Aorta (tissue), 5 donors: ENCODE results near the gene PPP2R5C. TPM values are rescaled to one million over a fixed set of nuclear protein-coding genes. Genes with fewer than 3 reads are reported as not detected.

Experiments
- ATAC-seq: fragments of 200-7000 bp; cut with Tn5 transposase; one replicate; pipeline ENCODE4 v1.9.1; 2022; ENCODE audit warnings: moderate library complexity; ENCODE audit not compliant: low FRiP score
- DNase-seq, 2 donors: peaks; one replicate each; pipeline ENCODE4 v3.0.0-alpha.2; 2020
- H3K27ac ChIP-seq, 2 donors: one replicate each; pipeline ENCODE4 v1.5.1; 2013; ENCODE audit warnings: low read length in 2 of 2, mild to moderate bottlenecking in 2 of 2, moderate library complexity in 2 of 2, control low read depth in 1 of 2, inconsistent platforms in 1 of 2, low read depth in 1 of 2
- H3K27me3 ChIP-seq, 2 donors: one replicate each; pipeline ENCODE4 v1.6.1; 2013; ENCODE audit warnings: control low read depth in 1 of 2, low read length in 1 of 2, mild to moderate bottlenecking in 1 of 2, moderate library complexity in 1 of 2; ENCODE audit not compliant: insufficient read depth in 2 of 2, control insufficient read depth in 1 of 2
- H3K36me3 ChIP-seq, 2 donors: one replicate each; pipeline ENCODE4 v1.6.1; 2013; ENCODE audit warnings: control low read depth in 1 of 2, low read length in 1 of 2, mild to moderate bottlenecking in 1 of 2; ENCODE audit not compliant: insufficient read depth in 2 of 2, control insufficient read depth in 1 of 2
- H3K4me1 ChIP-seq, 2 donors: one replicate each; pipeline ENCODE4 v1.6.1; 2013; ENCODE audit warnings: low read length in 2 of 2, control low read depth in 1 of 2, mild to moderate bottlenecking in 1 of 2, moderate library complexity in 1 of 2; ENCODE audit not compliant: insufficient read depth in 2 of 2, control insufficient read depth in 1 of 2
- H3K4me3 ChIP-seq, 2 donors: one replicate each; pipeline ENCODE4 v1.5.1; 2013; ENCODE audit warnings: low read length in 2 of 2, control low read depth in 1 of 2, mild to moderate bottlenecking in 1 of 2
- H3K9me3 ChIP-seq: one replicate; pipeline ENCODE4 v1.6.1; 2013; ENCODE audit warnings: mild to moderate bottlenecking, low read length; ENCODE audit not compliant: control insufficient read depth
- WGBS, 2 donors: extraction: QIAGEN DNeasy Blood & Tissue Kit; methylation state at CpG; one replicate each; pipeline ENCODE4 v1.1.7; 2013; 5-methylcytosine and 5-hydroxymethylcytosine counted together
- intact Hi-C, 2 donors: fragments of 100-400 bp; cut with DNase I; formaldehyde crosslinking; loops; one replicate each; pipeline versions ENCODE4 v1.14.2 to v1.15.0; 2022
- polyA plus RNA-seq, 2 donors: library from polyadenylated mRNA; stranded (reverse); fragments of 200-250 nt; gene quantifications; one replicate each; pipeline ENCODE4 v1.2.3, GENCODE V29; 2013
- total RNA-seq, 2 donors: library from RNA; stranded (reverse); fragmentation: NEBNext Ultra II Directional; extraction: Animal tissue kit (Norgen Biotek cat#: 25700); gene quantifications; one replicate each; pipeline ENCODE4 v1.2.1, GENCODE V29; 2021
- donor health status: healthy with polysubstance abuse.
- donor health status: Bipolar disorder and iron deficiency.
- donor health status: DM: no; HTN: no; CAD: no.
- donor health status: DM: no; HTN: no; CAD: no.
- donor health status: DM: yes; HTN: yes; CAD: no.

Gene PPP2R5C
- total and polyA plus RNA-seq, 4 donors: 64.0 to 155 (median 115) TPM

GRCh38 chr14:101869217-101869616 is 107.7 kb downstream of the PPP2R5C start:
- WGBS, 2 donors: 94 to 95% methylated on average over 8 of the region's 8 CpGs
- no peak overlapping the region for H3K4me3 ChIP-seq

GRCh38 chr14:101870273-101870939 is 108.9 kb downstream of the PPP2R5C start:
- intact Hi-C loops: no loop called here
- Histone ChIP-seq H3K36me3 (no peaks in the 10 kb centered on the region), H3K4me1 (no peaks in the 10 kb centered on the region), H3K9me3 (no peaks in the 10 kb centered on the region), H3K27me3 (no peaks in the 10 kb centered on the region), H3K4me3 (no peak overlapping the region), H3K27ac (no peak overlapping the region)
- ATAC-seq (no peak), DNase-seq (no peak)
- 85 to 87% methylated on average over 6 of the region's 6 CpGs for WGBS, 2 donors

More at GRCh38 chr14:101869217-101869616, 107.7 kb downstream of the PPP2R5C start:
- ATAC-seq: no peak
- intact Hi-C loops: no loop called here
- H3K9me3 ChIP-seq: no peaks in the 10 kb centered on the region
- no peaks in the 10 kb centered on the region for H3K36me3 ChIP-seq
- H3K27ac ChIP-seq: no peak overlapping the region
- H3K4me1 ChIP-seq: no peaks in the 10 kb centered on the region
- no peak for DNase-seq
- no peaks in the 10 kb centered on the region for H3K27me3 ChIP-seq

GRCh38 chr14:101872346-101872745 is 110.8 kb downstream of the PPP2R5C start:
- 97% methylated on average over 4 of the region's 4 CpGs for WGBS, 2 donors
- Histone ChIP-seq H3K9me3 (no peaks in the 10 kb centered on the region), H3K4me3 (no peak overlapping the region), H3K36me3 (no peaks in the 10 kb centered on the region), H3K27ac (no peak overlapping the region), H3K4me1 (no peaks in the 10 kb centered on the region), H3K27me3 (no peaks in the 10 kb centered on the region)
- no peak for ATAC-seq
- intact Hi-C loops: no loop called here
- DNase-seq: no peak

GRCh38 chr14:101873076-101873825 is 111.7 kb downstream of the PPP2R5C start:
- ATAC-seq: no peak
- Histone ChIP-seq H3K4me1 (no peaks in the 10 kb centered on the region), H3K9me3 (no peaks in the 10 kb centered on the region), H3K36me3 (no peaks in the 10 kb centered on the region), H3K4me3 (no peak overlapping the region), H3K27me3 (no peaks in the 10 kb centered on the region), H3K27ac (no peak overlapping the region)
- intact Hi-C loops: no loop called here
- DNase-seq: no peak
- 88 to 89% methylated on average over 3 of the region's 3 CpGs for WGBS, 2 donors

GRCh38 chr14:101873991-101874390 is 112.5 kb downstream of the PPP2R5C start:
- ATAC-seq (no peak), DNase-seq (no peak)
- Histone ChIP-seq H3K36me3 (no peaks in the 10 kb centered on the region), H3K27me3 (no peaks in the 10 kb centered on the region), H3K9me3 (no peaks in the 10 kb centered on the region), H3K4me1 (no peaks in the 10 kb centered on the region), H3K4me3 (no peak overlapping the region), H3K27ac (no peak overlapping the region)
- intact Hi-C loops: no loop called here
- WGBS, 2 donors: 84 to 87% methylated on average over 4 of the region's 4 CpGs

- H3K27ac ChIP-seq: no peak overlapping the region
- no peaks in the 10 kb centered on the region for H3K27me3 ChIP-seq
- H3K36me3 ChIP-seq: no peaks in the 10 kb centered on the region
- 87 to 89% methylated on average over 8 of the region's 8 CpGs for WGBS, 2 donors
- no peaks in the 10 kb centered on the region for H3K4me1 ChIP-seq
- no peaks in the 10 kb centered on the region for H3K9me3 ChIP-seq
- ATAC-seq (no peak), DNase-seq (no peak)
- intact Hi-C loops: no loop called here
- H3K4me3 ChIP-seq: no peak overlapping the region
These were observed 113.7 kb downstream of the PPP2R5C start for GRCh38 chr14:101875041-101875726.

GRCh38 chr14:101875727-101876554 is 114.4 kb downstream of the PPP2R5C start:
- Histone ChIP-seq H3K36me3 (no peaks in the 10 kb centered on the region), H3K9me3 (no peaks in the 10 kb centered on the region), H3K27me3 (no peaks in the 10 kb centered on the region), H3K27ac (no peak overlapping the region), H3K4me1 (no peaks in the 10 kb centered on the region), H3K4me3 (no peak overlapping the region)
- WGBS, 2 donors: 74 to 76% methylated on average over 8 of the region's 8 CpGs
- intact Hi-C loops: no loop called here
- DNase-seq (no peak), ATAC-seq (no peak)

- no peaks in the 10 kb centered on the region for H3K9me3 ChIP-seq
- no peak overlapping the region for H3K27ac ChIP-seq
- intact Hi-C loops: no loop called here
- no peaks in the 10 kb centered on the region for H3K36me3 ChIP-seq
- DNase-seq (peak in 1 of 2 donors; percentile 88), ATAC-seq (peak; percentile 76)
- H3K4me1 ChIP-seq: no peaks in the 10 kb centered on the region
- H3K27me3 ChIP-seq: no peaks in the 10 kb centered on the region
- H3K4me3 ChIP-seq: no peak overlapping the region
- WGBS, 2 donors: 84 to 86% methylated on average over 8 of the region's 8 CpGs
These were observed 115.0 kb downstream of the PPP2R5C start for GRCh38 chr14:101876555-101876938.
